Measurements from ENCODE around the gene SPAG16.

GRCh38 chr2:214311031-214311533 lies 1026.8 kb downstream of the SPAG16 start:
- TF ChIP-seq POLR2AphosphoS5 (IDR thresholded peaks at IDR 0.05; ENCODE audit: borderline replicate concordance, low read depth, low read length) (no peak), EZH2 (IDR thresholded peaks at IDR 0.05) (no peak), FOXP2 (optimal IDR thresholded peaks at IDR 0.05; ENCODE audit: control extremely low read depth, extremely low read length, insufficient read depth) (no peak)
